Coronary artery (tissue), 2 donors: ENCODE data around the gene PPP1R37.

ENCODE experiments used
- DNase-seq: peaks from one replicate; pipeline ENCODE4 v3.0.0-alpha.2; 2017; ENCODE audit warnings: low spot score
- H3K27ac ChIP-seq, 2 donors: fragments of 200-600 bp; sonication (generic); one replicate each; pipeline ENCODE4 v1.5.1; 2016 to 2019
- H3K4me3 ChIP-seq: fragments of 200-600 bp; sonication (generic); 2 replicates; pipeline ENCODE4 v1.5.1; 2016; ENCODE audit warnings: mild to moderate bottlenecking, moderate library complexity
- CTCF ChIP-seq: fragments of 200-600 bp; sonication (generic); IDR thresholded peaks from one replicate; pipeline ENCODE4 v1.5.1; 2019; ENCODE audit warnings: antibody characterized with exemption

PPP1R37 gene

GRCh38 chr19:45063851-45064801 is 28.9 kb upstream of the PPP1R37 start:
- Histone ChIP-seq H3K4me3 (no peak overlapping the region), H3K27ac (no peak overlapping the region)
- TF ChIP-seq CTCF, result no peak
- no peak for DNase-seq

GRCh38 chr19:45066921-45067661 is 25.9 kb upstream of the PPP1R37 start:
- TF ChIP-seq CTCF, result no peak
- H3K4me3 ChIP-seq, result no peak overlapping the region
- no peak overlapping the region for H3K27ac ChIP-seq
- no peak for DNase-seq

- H3K27ac ChIP-seq, result no peak overlapping the region
- no peak for DNase-seq
- no peak for TF ChIP-seq CTCF
- H3K4me3 ChIP-seq, result no peak overlapping the region
These were observed 24.9 kb upstream of the PPP1R37 start for GRCh38 chr19:45068041-45068440.

GRCh38 chr19:45069056-45069455 is 23.9 kb upstream of the PPP1R37 start:
- no peak overlapping the region for H3K27ac ChIP-seq
- no peak for DNase-seq
- no peak for TF ChIP-seq CTCF
- no peak overlapping the region for H3K4me3 ChIP-seq

- H3K4me3 ChIP-seq, result no peak overlapping the region
- no peak for DNase-seq
- no peak overlapping the region for H3K27ac ChIP-seq
- TF ChIP-seq CTCF, result no peak
These were observed 22.8 kb upstream of the PPP1R37 start for GRCh38 chr19:45070214-45070613.

- Histone ChIP-seq H3K27ac (no peak overlapping the region), H3K4me3 (no peak overlapping the region)
- no peak for TF ChIP-seq CTCF
- no peak for DNase-seq
These were observed 22.0 kb upstream of the PPP1R37 start for GRCh38 chr19:45070861-45071544.
